Esophagus muscularis mucosa (tissue), 4 donors: ENCODE measurements around the gene AFF3. TPM values are rescaled to one million over a fixed set of nuclear protein-coding genes. Genes with fewer than 3 reads are reported as not detected.

ENCODE experiments used
- DNase-seq: peaks from one replicate; pipeline ENCODE4 v3.0.0-alpha.2; 2017; ENCODE audit errors: extremely low spot score
- H3K27ac ChIP-seq, 4 donors: fragments of 200-600 bp; sonication (generic); replicated peaks in 1 of 4; 1 replicate in 3 of 4; 2 replicates in 1 of 4; pipeline ENCODE4 v1.5.1; 2016 to 2019; ENCODE audit warnings: mild to moderate bottlenecking in 1 of 4
- H3K27me3 ChIP-seq, 4 donors: fragments of 200-600 bp; sonication (generic); one replicate each; pipeline versions ENCODE4 v1.5.1 to v1.6.0; 2016 to 2019
- H3K36me3 ChIP-seq, 4 donors: fragments of 200-600 bp; sonication (generic); one replicate each; pipeline ENCODE4 v1.5.1; 2016 to 2019
- H3K4me1 ChIP-seq, 4 donors: fragments of 200-600 bp; sonication (generic); one replicate each; pipeline ENCODE4 v1.5.1; 2016 to 2019
- H3K4me3 ChIP-seq, 4 donors: fragments of 200-600 bp; sonication (generic); 1 replicate in 2 of 4; 2 replicates in 2 of 4; pipeline ENCODE4 v1.5.1; 2016 to 2019; ENCODE audit warnings: mild to moderate bottlenecking in 4 of 4, moderate library complexity in 1 of 4
- H3K9me3 ChIP-seq, 4 donors: fragments of 200-600 bp; sonication (generic); 1 replicate in 3 of 4; 2 replicates in 1 of 4; pipeline ENCODE4 v1.5.1; 2016 to 2019
- EP300 ChIP-seq: sonication (generic); formaldehyde crosslinking; IDR thresholded peaks from one replicate; pipeline ENCODE4 v1.6.1; 2017; ENCODE audit warnings: antibody characterized with exemption
- POLR2A ChIP-seq: fragments of 450-650 bp; IDR thresholded peaks from one replicate; pipeline ENCODE4 v1.6.1; 2017; ENCODE audit warnings: antibody characterized with exemption, moderate library complexity, mild to moderate bottlenecking, low read depth
- POLR2AphosphoS5 ChIP-seq, 2 donors: sonication (generic); formaldehyde crosslinking; IDR thresholded peaks; one replicate each; pipeline ENCODE4 v1.6.1; 2017; ENCODE audit warnings: antibody characterized with exemption in 2 of 2
- WGBS: methylation state at CpG from one replicate; pipeline ENCODE4 v1.1.5; 2018; 5-methylcytosine and 5-hydroxymethylcytosine counted together
- intact Hi-C: fragments of 100-400 bp; cut with DNase I; formaldehyde crosslinking; loops from one replicate; pipeline ENCODE4 v1.15.1; 2023
- total RNA-seq, 4 donors: library from RNA; depleted of rRNA; stranded (reverse); fragments of >200 nt; gene quantifications; one replicate each; pipeline versions ENCODE4 v1.1.0 to v1.2.1, GENCODE V29; 2016
- TF ChIP-seq, protein P1 (sequence below), 3 experiments: fragments of 200-600 bp in 2 of 3; fragments of 450-650 bp in 1 of 3; sonication (generic) in 2 of 3; IDR thresholded peaks; one replicate each; pipeline ENCODE4 v1.5.1; 2017 to 2019; ENCODE audit warnings: antibody characterized with exemption in 3 of 3, mild to moderate bottlenecking in 2 of 3, moderate library complexity in 1 of 3

AFF3 gene
- total RNA-seq, 4 donors from 2014 or later, result 36.4 to 99.5 (median 56.9) TPM

DNA sequence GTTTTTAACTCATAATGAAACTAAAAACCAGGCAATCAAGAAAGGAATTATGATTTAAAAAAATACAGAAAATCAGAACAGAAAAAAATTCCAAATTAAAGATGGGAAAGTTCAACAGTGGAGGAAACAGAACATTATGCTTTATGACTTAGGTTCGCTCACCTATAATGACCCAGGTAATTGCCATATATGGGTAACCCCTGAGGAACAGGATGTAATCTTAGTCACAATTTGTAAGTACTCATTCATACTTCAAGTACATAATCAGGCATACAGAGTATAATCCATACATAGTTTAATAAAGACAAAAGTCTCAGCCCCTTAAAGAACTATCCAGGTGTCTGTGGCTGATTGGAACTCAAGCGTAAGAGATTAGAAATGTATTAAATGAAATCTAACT, 159.6 kb downstream of the AFF3 start:
- WGBS, result 96% methylated on average over 2 of the region's 2 CpGs
- TF ChIP-seq, protein P1, sequence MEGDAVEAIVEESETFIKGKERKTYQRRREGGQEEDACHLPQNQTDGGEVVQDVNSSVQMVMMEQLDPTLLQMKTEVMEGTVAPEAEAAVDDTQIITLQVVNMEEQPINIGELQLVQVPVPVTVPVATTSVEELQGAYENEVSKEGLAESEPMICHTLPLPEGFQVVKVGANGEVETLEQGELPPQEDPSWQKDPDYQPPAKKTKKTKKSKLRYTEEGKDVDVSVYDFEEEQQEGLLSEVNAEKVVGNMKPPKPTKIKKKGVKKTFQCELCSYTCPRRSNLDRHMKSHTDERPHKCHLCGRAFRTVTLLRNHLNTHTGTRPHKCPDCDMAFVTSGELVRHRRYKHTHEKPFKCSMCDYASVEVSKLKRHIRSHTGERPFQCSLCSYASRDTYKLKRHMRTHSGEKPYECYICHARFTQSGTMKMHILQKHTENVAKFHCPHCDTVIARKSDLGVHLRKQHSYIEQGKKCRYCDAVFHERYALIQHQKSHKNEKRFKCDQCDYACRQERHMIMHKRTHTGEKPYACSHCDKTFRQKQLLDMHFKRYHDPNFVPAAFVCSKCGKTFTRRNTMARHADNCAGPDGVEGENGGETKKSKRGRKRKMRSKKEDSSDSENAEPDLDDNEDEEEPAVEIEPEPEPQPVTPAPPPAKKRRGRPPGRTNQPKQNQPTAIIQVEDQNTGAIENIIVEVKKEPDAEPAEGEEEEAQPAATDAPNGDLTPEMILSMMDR (IDR thresholded peaks at IDR 0.05), result no peak
- TF ChIP-seq POLR2A, result no peak
- TF ChIP-seq POLR2AphosphoS5 (IDR thresholded peaks at IDR 0.05), result no peak

DNA sequence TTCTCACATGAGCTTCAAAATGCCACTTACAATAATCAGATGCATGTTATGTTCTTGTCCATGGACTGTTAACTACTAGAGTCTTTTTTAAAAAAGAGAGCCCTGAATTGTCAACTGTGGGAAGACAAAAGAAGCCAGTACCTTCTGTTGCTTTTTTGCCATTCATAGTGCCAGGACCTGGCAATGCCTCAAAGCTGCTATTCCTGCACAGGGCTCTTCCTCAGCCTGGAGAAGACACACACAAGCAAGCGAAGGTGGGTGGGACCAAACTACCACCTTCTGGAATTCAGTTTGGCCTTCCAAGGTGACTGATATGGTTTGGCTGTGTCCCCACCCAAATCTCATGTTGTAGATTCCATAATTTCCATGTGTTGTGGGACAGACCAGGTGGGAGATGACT, 160.6 kb downstream of the AFF3 start:
- WGBS, result 91% methylated on average over 1 of the region's 1 CpG
- Histone ChIP-seq H3K4me3 (no peak overlapping the region), H3K27ac (no peak overlapping the region), H3K9me3 (no peaks in the 10 kb centered on the region), H3K4me1 (peaks cover 0 to 5% (median 0%) of the 10 kb centered on the region in 4 donors), H3K36me3 (peaks cover 0 to 9% (median 0%) of the 10 kb centered on the region in 4 donors), H3K27me3 (no peaks in the 10 kb centered on the region)
- DNase-seq, result no peak
- TF ChIP-seq POLR2AphosphoS5 (IDR thresholded peaks at IDR 0.05), result no peak
- no peak for TF ChIP-seq EP300
- TF ChIP-seq, protein P1 (IDR thresholded peaks at IDR 0.05), result no peak
- TF ChIP-seq POLR2A, result no peak
- intact Hi-C loops, result no loop called here

More for the DNA sequence above, 159.6 kb downstream of the AFF3 start:
- no peaks in the 10 kb centered on the region for H3K27me3 ChIP-seq
- peaks cover 0 to 9% (median 0%) of the 10 kb centered on the region in 4 donors for H3K36me3 ChIP-seq
- H3K4me3 ChIP-seq, result no peak overlapping the region
- H3K27ac ChIP-seq, result no peak overlapping the region
- H3K9me3 ChIP-seq, result no peaks in the 10 kb centered on the region
- DNase-seq, result no peak
- intact Hi-C loops, result no loop called here
- peaks cover 0 to 5% (median 0%) of the 10 kb centered on the region in 4 donors for H3K4me1 ChIP-seq

DNA sequence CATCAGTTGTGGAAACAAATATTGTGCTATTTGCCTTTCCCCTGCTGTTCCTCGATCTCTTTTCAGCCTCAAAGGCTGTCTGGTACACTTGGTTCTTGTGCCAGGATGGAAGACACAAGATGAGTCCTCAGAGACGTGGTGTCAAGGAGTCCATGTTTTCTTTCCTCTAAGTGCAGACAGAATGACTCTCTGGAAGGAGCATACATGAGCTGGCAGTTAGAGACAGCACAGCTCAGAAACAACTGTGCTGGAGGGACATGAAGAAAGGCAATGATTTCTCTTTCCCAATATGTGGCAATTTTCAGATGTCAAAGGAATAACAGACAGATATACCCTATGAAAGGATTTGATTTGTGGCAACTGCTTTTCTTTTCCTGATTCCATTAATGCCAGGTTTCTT, 162.2 kb downstream of the AFF3 start:
- Histone ChIP-seq H3K9me3 (no peaks in the 10 kb centered on the region), H3K27ac (no peak overlapping the region), H3K36me3 (peaks cover 0 to 9% (median 0%) of the 10 kb centered on the region in 4 donors), H3K4me3 (no peak overlapping the region), H3K4me1 (peaks cover 0 to 5% (median 0%) of the 10 kb centered on the region in 4 donors), H3K27me3 (no peaks in the 10 kb centered on the region)
- WGBS, result 86% methylated on average over 2 of the region's 2 CpGs
- no peak for DNase-seq
- intact Hi-C loops, result no loop called here
- TF ChIP-seq POLR2A (no peak), EP300 (no peak), POLR2AphosphoS5 (IDR thresholded peaks at IDR 0.05) (no peak)
- TF ChIP-seq, protein P1 (IDR thresholded peaks at IDR 0.05), result no peak

DNA sequence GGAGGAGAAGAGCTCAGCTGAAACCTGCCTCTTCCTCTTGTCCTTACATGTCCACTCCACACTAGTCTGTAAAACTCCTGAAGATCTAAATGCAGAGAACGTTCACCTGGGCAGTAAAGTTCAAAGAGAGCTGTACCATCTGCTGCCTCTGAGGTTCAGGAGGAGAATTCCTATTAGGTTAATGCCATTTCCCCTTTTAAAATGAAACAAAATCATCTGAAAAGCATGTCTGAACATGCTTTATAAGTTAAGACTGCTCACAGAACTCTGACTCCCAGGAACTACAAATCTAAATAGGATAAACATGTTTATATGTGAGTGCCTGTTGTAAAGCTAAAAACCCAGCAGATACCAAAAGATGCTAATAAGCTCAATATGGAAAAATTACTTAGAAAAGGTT, 164.4 kb downstream of the AFF3 start:
- Histone ChIP-seq H3K27me3 (no peaks in the 10 kb centered on the region), H3K4me3 (no peak overlapping the region), H3K27ac (no peak overlapping the region), H3K36me3 (peaks cover 0 to 9% (median 0%) of the 10 kb centered on the region in 4 donors), H3K9me3 (no peaks in the 10 kb centered on the region), H3K4me1 (no peaks in the 10 kb centered on the region)
- 100% methylated on average over 1 of the region's 1 CpG for WGBS
- DNase-seq, result no peak
- TF ChIP-seq EP300, result no peak
- TF ChIP-seq POLR2A, result no peak
- TF ChIP-seq, protein P1 (IDR thresholded peaks at IDR 0.05), result no peak
- no peak for TF ChIP-seq POLR2AphosphoS5 (IDR thresholded peaks at IDR 0.05)
- intact Hi-C loops, result no loop called here

DNA sequence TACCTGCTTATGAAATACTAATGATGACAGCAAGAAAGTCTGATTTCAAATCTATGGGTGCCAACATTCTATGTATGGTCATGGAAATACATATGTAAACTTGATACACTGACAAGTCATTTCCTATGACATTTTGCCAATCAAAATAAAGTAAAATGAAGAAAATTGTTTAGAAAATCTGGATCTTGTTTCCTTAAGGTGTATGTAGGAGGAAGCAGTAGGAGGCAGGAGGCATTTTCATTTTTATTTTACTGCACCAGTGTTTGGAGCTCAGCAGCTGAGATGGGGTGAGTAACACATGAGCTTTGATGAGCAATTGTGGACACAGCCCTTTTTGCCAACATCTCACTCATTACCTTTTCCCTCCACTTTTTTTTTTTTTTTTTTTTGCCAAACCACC, 167.0 kb downstream of the AFF3 start:
- H3K36me3 ChIP-seq, result peaks cover 0 to 9% (median 0%) of the 10 kb centered on the region in 4 donors
- no peak overlapping the region for H3K27ac ChIP-seq
- no peaks in the 10 kb centered on the region for H3K9me3 ChIP-seq
- intact Hi-C loops, result no loop called here
- no peak for DNase-seq
- H3K4me1 ChIP-seq, result no peaks in the 10 kb centered on the region
- no peak overlapping the region for H3K4me3 ChIP-seq
- no peaks in the 10 kb centered on the region for H3K27me3 ChIP-seq
- no peak for TF ChIP-seq POLR2A
- TF ChIP-seq POLR2AphosphoS5 (IDR thresholded peaks at IDR 0.05), result no peak
- TF ChIP-seq EP300, result no peak
- TF ChIP-seq, protein P1 (IDR thresholded peaks at IDR 0.05), result no peak
